IPS-18a (cell line): Measurements from ENCODE around the gene OTULIN.

Experiments
- H3K27ac ChIP-seq: one replicate; pipeline ENCODE4 v1.5.1; 2013; ENCODE audit warnings: low read length
- H3K27me3 ChIP-seq: one replicate; pipeline ENCODE4 v1.6.1; 2013; ENCODE audit warnings: mild to moderate bottlenecking, low read length; ENCODE audit not compliant: control insufficient read depth, insufficient read depth
- H3K36me3 ChIP-seq: one replicate; pipeline ENCODE4 v1.6.1; 2013; ENCODE audit warnings: low read depth, low read length; ENCODE audit not compliant: control insufficient read depth
- H3K4me1 ChIP-seq: one replicate; pipeline ENCODE4 v1.6.1; 2013; ENCODE audit warnings: low read depth, low read length; ENCODE audit not compliant: control insufficient read depth
- H3K4me3 ChIP-seq: one replicate; pipeline ENCODE4 v1.5.1; 2013; ENCODE audit warnings: low read length
- H3K9ac ChIP-seq: one replicate; pipeline ENCODE4 v1.6.1; 2013; ENCODE audit warnings: mild to moderate bottlenecking, low read length, moderate library complexity
- H3K9me3 ChIP-seq: one replicate; pipeline ENCODE4 v1.6.1; 2013; ENCODE audit warnings: low read depth, low read length; ENCODE audit not compliant: control insufficient read depth

The OTULIN gene

GRCh38 chr5:14669415-14669814 is 4.9 kb downstream of the OTULIN start:
- no peaks in the 10 kb centered on the region for H3K36me3 ChIP-seq
- no peaks in the 10 kb centered on the region for H3K9me3 ChIP-seq
- H3K9ac ChIP-seq: no peak overlapping the region
- no peak overlapping the region for H3K27ac ChIP-seq
- H3K27me3 ChIP-seq: peaks cover 15% of the 10 kb centered on the region
- no peak overlapping the region for H3K4me3 ChIP-seq
- H3K4me1 ChIP-seq: peaks cover 26% of the 10 kb centered on the region

GRCh38 chr5:14669975-14670374 is 5.5 kb downstream of the OTULIN start:
- H3K4me3 ChIP-seq: no peak overlapping the region
- H3K27me3 ChIP-seq: peaks cover 14% of the 10 kb centered on the region
- H3K4me1 ChIP-seq: peaks cover 26% of the 10 kb centered on the region
- no peak overlapping the region for H3K9ac ChIP-seq
- no peaks in the 10 kb centered on the region for H3K9me3 ChIP-seq
- no peaks in the 10 kb centered on the region for H3K36me3 ChIP-seq
- H3K27ac ChIP-seq: no peak overlapping the region

GRCh38 chr5:14671414-14671813 is 6.9 kb downstream of the OTULIN start:
- Histone ChIP-seq H3K4me3 (no peak overlapping the region), H3K27me3 (no peaks in the 10 kb centered on the region), H3K27ac (no peak overlapping the region), H3K36me3 (no peaks in the 10 kb centered on the region), H3K9me3 (no peaks in the 10 kb centered on the region), H3K4me1 (peaks cover 19% of the 10 kb centered on the region), H3K9ac (no peak overlapping the region)

GRCh38 chr5:14672082-14672481 is 7.6 kb downstream of the OTULIN start:
- Histone ChIP-seq H3K27me3 (no peaks in the 10 kb centered on the region), H3K4me1 (peaks cover 19% of the 10 kb centered on the region), H3K9me3 (no peaks in the 10 kb centered on the region), H3K4me3 (no peak overlapping the region), H3K27ac (no peak overlapping the region), H3K36me3 (no peaks in the 10 kb centered on the region), H3K9ac (no peak overlapping the region)

- no peaks in the 10 kb centered on the region for H3K9me3 ChIP-seq
- H3K4me1 ChIP-seq: peaks cover 19% of the 10 kb centered on the region
- no peaks in the 10 kb centered on the region for H3K36me3 ChIP-seq
- no peak overlapping the region for H3K9ac ChIP-seq
- no peaks in the 10 kb centered on the region for H3K27me3 ChIP-seq
- H3K27ac ChIP-seq: no peak overlapping the region
- H3K4me3 ChIP-seq: no peak overlapping the region
These were observed 8.2 kb downstream of the OTULIN start for GRCh38 chr5:14672484-14673394.

GRCh38 chr5:14673443-14673842 is 8.9 kb downstream of the OTULIN start:
- Histone ChIP-seq H3K4me1 (peaks cover 19% of the 10 kb centered on the region), H3K9ac (no peak overlapping the region), H3K36me3 (no peaks in the 10 kb centered on the region)

GRCh38 chr5:14674983-14675854 is 10.7 kb downstream of the OTULIN start:
- Histone ChIP-seq H3K36me3 (peaks cover 8% of the 10 kb centered on the region), H3K4me3 (no peak overlapping the region), H3K9me3 (no peaks in the 10 kb centered on the region), H3K27ac (no peak overlapping the region), H3K9ac (no peak overlapping the region), H3K27me3 (no peaks in the 10 kb centered on the region), H3K4me1 (peaks cover 19% of the 10 kb centered on the region)

More at GRCh38 chr5:14673443-14673842, 8.9 kb downstream of the OTULIN start:
- Histone ChIP-seq H3K4me3 (no peak overlapping the region), H3K27ac (no peak overlapping the region), H3K9me3 (no peaks in the 10 kb centered on the region), H3K27me3 (no peaks in the 10 kb centered on the region)

GRCh38 chr5:14675865-14676300 is 11.4 kb downstream of the OTULIN start:
- Histone ChIP-seq H3K9ac (no peak overlapping the region), H3K4me1 (peaks cover 19% of the 10 kb centered on the region)

GRCh38 chr5:14676320-14676719 is 11.8 kb downstream of the OTULIN start:
- Histone ChIP-seq H3K9me3 (no peaks in the 10 kb centered on the region), H3K36me3 (peaks cover 11% of the 10 kb centered on the region), H3K4me1 (peaks cover 19% of the 10 kb centered on the region), H3K27me3 (no peaks in the 10 kb centered on the region), H3K9ac (no peak overlapping the region), H3K4me3 (no peak overlapping the region), H3K27ac (peak overlapping the region; percentile 15)

More at GRCh38 chr5:14675865-14676300, 11.4 kb downstream of the OTULIN start:
- Histone ChIP-seq H3K27me3 (no peaks in the 10 kb centered on the region), H3K4me3 (no peak overlapping the region), H3K36me3 (peaks cover 8% of the 10 kb centered on the region), H3K27ac (no peak overlapping the region), H3K9me3 (no peaks in the 10 kb centered on the region)

- H3K4me1 ChIP-seq: peaks cover 3% of the 10 kb centered on the region
These were observed 14.3 kb downstream of the OTULIN start for GRCh38 chr5:14678773-14679334.

GRCh38 chr5:14679595-14679994 is 15.1 kb downstream of the OTULIN start:
- peaks cover 30% of the 10 kb centered on the region for H3K36me3 ChIP-seq

More at GRCh38 chr5:14678773-14679334, 14.3 kb downstream of the OTULIN start:
- Histone ChIP-seq H3K9ac (no peak overlapping the region), H3K4me3 (no peak overlapping the region), H3K27me3 (no peaks in the 10 kb centered on the region), H3K9me3 (no peaks in the 10 kb centered on the region), H3K27ac (no peak overlapping the region), H3K36me3 (peaks cover 30% of the 10 kb centered on the region)

More at GRCh38 chr5:14679595-14679994, 15.1 kb downstream of the OTULIN start:
- no peaks in the 10 kb centered on the region for H3K9me3 ChIP-seq
- no peak overlapping the region for H3K9ac ChIP-seq
- H3K27me3 ChIP-seq: no peaks in the 10 kb centered on the region
- no peak overlapping the region for H3K27ac ChIP-seq
- no peaks in the 10 kb centered on the region for H3K4me1 ChIP-seq
- H3K4me3 ChIP-seq: no peak overlapping the region
